Sigmoid colon (tissue), 7 donors: ENCODE results near the gene SLC6A19. TPM values are rescaled to one million over a fixed set of nuclear protein-coding genes. Genes with fewer than 3 reads are reported as not detected.
A peak's percentile ranks its signal among the peaks of the same experiment; 100 is the strongest.
"Not testable (repeated sequence)": the region's sequence is repeated elsewhere in the genome, so short reads cannot be mapped to it uniquely, and the experiment has no call there.

Experiments
- DNase-seq: peaks from one replicate; pipeline ENCODE4 v3.0.0-alpha.2; 2019
- H3K27ac ChIP-seq, 4 donors: fragments of 200-600 bp; sonication (generic); one replicate each; pipeline ENCODE4 v1.5.1; 2016 to 2019; ENCODE audit warnings: mild to moderate bottlenecking in 1 of 4
- H3K27me3 ChIP-seq, 3 donors: fragments of 200-600 bp; sonication (generic); one replicate each; pipeline ENCODE4 v1.5.1; 2019; ENCODE audit warnings: mild to moderate bottlenecking in 1 of 3
- H3K36me3 ChIP-seq, 4 donors: fragments of 200-600 bp; sonication (generic); one replicate each; pipeline ENCODE4 v1.5.1; 2016 to 2019
- H3K4me1 ChIP-seq, 4 donors: fragments of 200-600 bp; sonication (generic); one replicate each; pipeline ENCODE4 v1.5.1; 2017 to 2019
- H3K4me3 ChIP-seq, 4 donors: fragments of 200-600 bp; sonication (generic); one replicate each; pipeline ENCODE4 v1.5.1; 2017 to 2019; ENCODE audit warnings: mild to moderate bottlenecking in 2 of 4, moderate library complexity in 1 of 4
- H3K9me3 ChIP-seq, 4 donors: fragments of 200-600 bp in 3 of 4; sonication (generic) in 3 of 4; one replicate each; pipeline versions ENCODE4 v1.5.1 to v1.6.1; 2013 to 2019
- CTCF ChIP-seq, 4 experiments: fragments of 450-650 bp in 3 of 4; fragments of 200-600 bp in 1 of 4; IDR thresholded peaks; one replicate each; pipeline ENCODE4 v1.5.1; 2016 to 2019; ENCODE audit warnings: antibody characterized with exemption in 4 of 4, mild to moderate bottlenecking in 3 of 4, moderate library complexity in 2 of 4
- EP300 ChIP-seq, 4 donors: sonication (generic); formaldehyde crosslinking; IDR thresholded peaks; one replicate each; pipeline ENCODE4 v1.6.1; 2017; ENCODE audit warnings: antibody characterized with exemption in 4 of 4
- POLR2A ChIP-seq, 2 donors: fragments of 450-650 bp; IDR thresholded peaks; one replicate each; pipeline ENCODE4 v1.6.1; 2016; ENCODE audit warnings: antibody characterized with exemption in 2 of 2, mild to moderate bottlenecking in 2 of 2, moderate library complexity in 2 of 2
- POLR2AphosphoS5 ChIP-seq, 4 donors: sonication (generic); formaldehyde crosslinking; IDR thresholded peaks; one replicate each; pipeline ENCODE4 v1.6.1; 2017; ENCODE audit warnings: antibody characterized with exemption in 4 of 4
- WGBS, 2 donors: extraction: QIAGEN DNeasy Blood & Tissue Kit; methylation state at CpG; one replicate each; pipeline ENCODE4 v1.1.7; 2013; 5-methylcytosine and 5-hydroxymethylcytosine counted together
- intact Hi-C: fragments of 100-400 bp; cut with DNase I; formaldehyde crosslinking; loops from one replicate; pipeline ENCODE4 v1.15.1; 2023
- polyA plus RNA-seq, 3 donors: library from polyadenylated mRNA; stranded (reverse); fragments of 200-250 nt; gene quantifications; one replicate each; pipeline ENCODE4 v1.2.3, GENCODE V29; 2013
- total RNA-seq, 4 donors: library from RNA; depleted of rRNA; stranded (reverse); fragments of >200 nt; gene quantifications; one replicate each; pipeline ENCODE4 v1.1.0, GENCODE V29; 2016
- donor health status: healthy with polysubstance abuse.
- donor health status: Bipolar disorder and iron deficiency.
- donor health status: healthy.

The SLC6A19 gene
- total and polyA plus RNA-seq, 7 donors = 0.80 to 6.6 (median 0.92) TPM; not detected in 4

DNA sequence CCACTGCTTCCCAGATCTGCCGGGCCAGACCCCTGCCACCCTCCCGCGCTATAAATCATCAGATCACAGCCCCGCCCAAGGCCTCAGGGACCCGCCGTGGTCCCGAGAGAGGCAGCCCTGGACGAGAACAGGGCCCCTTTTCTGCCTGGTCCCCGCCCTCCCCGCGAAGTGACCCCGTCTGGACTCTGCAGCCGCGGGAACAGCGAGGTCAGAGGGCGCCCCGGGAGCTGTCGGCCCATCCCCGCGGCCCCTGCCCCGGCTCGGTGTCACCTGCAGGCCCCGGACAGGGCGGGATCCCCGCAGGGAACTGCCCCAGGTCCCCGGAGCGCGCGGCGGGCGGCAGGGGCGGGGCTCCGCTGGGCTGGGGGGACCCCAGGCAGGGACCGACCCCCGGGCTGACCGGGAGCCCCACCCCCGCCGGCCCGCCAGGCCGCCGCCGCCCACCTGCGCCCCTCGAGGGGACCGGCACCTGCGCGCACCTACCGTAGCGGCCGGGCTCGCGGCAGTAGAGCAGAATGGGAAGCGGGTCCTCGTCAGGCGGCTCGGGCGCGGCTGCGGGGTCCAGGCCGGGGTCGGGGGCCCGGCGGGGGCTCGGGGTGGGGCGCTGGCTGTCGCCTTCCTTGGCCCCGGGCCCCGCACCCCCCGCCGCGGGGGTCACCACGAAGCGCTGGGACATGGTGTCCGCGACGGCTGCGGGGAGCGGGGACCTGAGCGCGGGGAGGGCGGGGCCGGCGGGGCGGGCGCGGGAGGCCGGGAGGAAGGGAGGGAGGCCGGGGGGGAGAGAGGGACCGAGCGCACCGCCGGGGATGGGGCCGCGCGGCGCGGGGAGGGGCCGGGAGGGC is 46.0 kb upstream of the SLC6A19 start:
- no peak for DNase-seq
- Histone ChIP-seq H3K4me3 (peak overlapping the region in 3 of 4 donors; percentile 16 to 35 (median 33)), H3K27ac (no peak overlapping the region), H3K4me1 (peaks cover 0 to 14% (median 8%) of the 10 kb centered on the region in 4 donors), H3K27me3 (peaks cover 21 to 50% (median 29%) of the 10 kb centered on the region in 3 donors), H3K36me3 (no peaks in the 10 kb centered on the region), H3K9me3 (no peaks in the 10 kb centered on the region)
- 2% methylated on average over 98 of the region's 98 CpGs for WGBS, 2 donors
- TF ChIP-seq CTCF (IDR thresholded peaks at IDR 0.05) (no peak), EP300 (IDR thresholded peaks at IDR 0.05) (no peak), POLR2AphosphoS5 (IDR thresholded peaks at IDR 0.05) (no peak), POLR2A (IDR thresholded peaks at IDR 0.05) (no peak)
- intact Hi-C loops = no loop called here

DNA sequence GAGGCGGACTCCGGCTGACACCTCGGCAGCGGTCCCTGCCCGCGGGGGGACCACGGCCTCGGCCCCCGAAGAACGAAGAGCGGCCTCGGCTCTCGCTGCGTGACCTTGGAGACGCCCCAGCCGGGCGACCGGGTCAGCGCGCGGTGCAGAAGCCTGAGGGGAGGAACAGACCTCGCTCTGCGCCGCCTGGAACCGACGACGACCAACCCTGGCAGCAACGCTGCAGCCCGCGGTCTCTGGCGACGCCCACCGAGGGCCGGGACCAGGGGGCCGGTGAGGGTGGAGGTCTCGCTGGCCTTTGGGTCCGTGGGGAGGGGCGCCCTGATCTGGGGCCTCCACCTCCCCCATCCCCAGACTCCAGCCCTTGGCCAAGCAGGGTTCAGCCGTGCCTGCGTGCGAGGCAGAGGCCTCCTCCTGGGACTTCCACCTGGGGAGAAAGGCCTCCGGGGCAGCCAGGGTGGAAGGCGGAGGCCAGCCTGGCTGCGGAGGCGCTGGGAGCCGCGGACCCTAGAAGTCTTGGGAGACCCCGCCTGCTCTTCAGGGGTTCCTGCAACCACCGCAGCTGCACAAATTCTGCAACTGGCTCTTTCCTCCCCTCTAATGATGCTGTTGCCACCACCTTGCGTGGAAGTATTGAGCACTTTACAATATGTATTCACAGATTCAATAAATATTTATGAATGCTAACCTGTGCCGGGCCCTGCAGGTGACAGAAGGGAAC is 45.2 kb upstream of the SLC6A19 start:
- Histone ChIP-seq H3K4me3 (peak overlapping the region in 3 of 4 donors; percentile 16 to 35 (median 33)), H3K36me3 (no peaks in the 10 kb centered on the region), H3K27ac (no peak overlapping the region), H3K9me3 (no peaks in the 10 kb centered on the region), H3K4me1 (peaks cover 0 to 14% (median 8%) of the 10 kb centered on the region in 4 donors), H3K27me3 (peaks cover 21 to 50% (median 29%) of the 10 kb centered on the region in 3 donors)
- intact Hi-C loops = no loop called here
- DNase-seq = no peak
- no peak for TF ChIP-seq EP300 (IDR thresholded peaks at IDR 0.05)
- no peak for TF ChIP-seq POLR2AphosphoS5 (IDR thresholded peaks at IDR 0.05)
- TF ChIP-seq CTCF (IDR thresholded peaks at IDR 0.05) = no peak
- TF ChIP-seq POLR2A (IDR thresholded peaks at IDR 0.05) = no peak
- 21 to 26% methylated on average over 51 of the region's 51 CpGs for WGBS, 2 donors

GRCh38 chr5:1156754-1157460 is 44.5 kb upstream of the SLC6A19 start:
- H3K9me3 ChIP-seq = no peaks in the 10 kb centered on the region
- H3K36me3 ChIP-seq = no peaks in the 10 kb centered on the region
- H3K27me3 ChIP-seq = peaks cover 21 to 44% (median 29%) of the 10 kb centered on the region in 3 donors
- no peak for DNase-seq
- H3K4me1 ChIP-seq = peaks cover 0 to 14% (median 13%) of the 10 kb centered on the region in 4 donors
- intact Hi-C loops = no loop called here
- TF ChIP-seq CTCF (IDR thresholded peaks at IDR 0.05) (no peak), EP300 (IDR thresholded peaks at IDR 0.05) (no peak), POLR2A (IDR thresholded peaks at IDR 0.05) (no peak), POLR2AphosphoS5 (IDR thresholded peaks at IDR 0.05) (no peak)
- no peak overlapping the region for H3K4me3 ChIP-seq
- WGBS, 2 donors = 82 to 91% methylated on average over 11 of the region's 11 CpGs
- no peak overlapping the region for H3K27ac ChIP-seq

GRCh38 chr5:1157461-1157986 is 43.9 kb upstream of the SLC6A19 start:
- WGBS, 2 donors = 70 to 80% methylated on average over 2 of the region's 2 CpGs
- intact Hi-C loops, H3K27ac ChIP-seq, H3K4me3 ChIP-seq, H3K9me3 ChIP-seq, DNase-seq, H3K36me3 ChIP-seq: not testable (repeated sequence)
- H3K4me1 ChIP-seq = peaks cover 0 to 19% (median 16%) of the 10 kb centered on the region in 4 donors
- peaks cover 21 to 44% (median 29%) of the 10 kb centered on the region in 3 donors for H3K27me3 ChIP-seq
